B cell (primary cell): ENCODE results near the gene MIOS.

ENCODE experiments used
- CTCF ChIP-seq: fragments of 200-600 bp; IDR thresholded peaks from one replicate; pipeline ENCODE4 v1.8.0; 2022; ENCODE audit warnings: antibody characterized with exemption, mild to moderate bottlenecking
- EZH2 ChIP-seq: IDR thresholded peaks from 2 replicates; pipeline ENCODE4 v1.6.1; 2012; ENCODE audit warnings: borderline replicate concordance, low read depth, mild to moderate bottlenecking, moderate library complexity, low read length; ENCODE audit not compliant: insufficient read depth, poor library complexity, severe bottlenecking

GRCh38 chr7:7550663-7551062, 16.0 kb upstream of the MIOS start:
- TF ChIP-seq CTCF = no peak
- TF ChIP-seq EZH2 = no peak
